ENCODE data around the gene CAB39.

The CAB39 gene

DNA sequence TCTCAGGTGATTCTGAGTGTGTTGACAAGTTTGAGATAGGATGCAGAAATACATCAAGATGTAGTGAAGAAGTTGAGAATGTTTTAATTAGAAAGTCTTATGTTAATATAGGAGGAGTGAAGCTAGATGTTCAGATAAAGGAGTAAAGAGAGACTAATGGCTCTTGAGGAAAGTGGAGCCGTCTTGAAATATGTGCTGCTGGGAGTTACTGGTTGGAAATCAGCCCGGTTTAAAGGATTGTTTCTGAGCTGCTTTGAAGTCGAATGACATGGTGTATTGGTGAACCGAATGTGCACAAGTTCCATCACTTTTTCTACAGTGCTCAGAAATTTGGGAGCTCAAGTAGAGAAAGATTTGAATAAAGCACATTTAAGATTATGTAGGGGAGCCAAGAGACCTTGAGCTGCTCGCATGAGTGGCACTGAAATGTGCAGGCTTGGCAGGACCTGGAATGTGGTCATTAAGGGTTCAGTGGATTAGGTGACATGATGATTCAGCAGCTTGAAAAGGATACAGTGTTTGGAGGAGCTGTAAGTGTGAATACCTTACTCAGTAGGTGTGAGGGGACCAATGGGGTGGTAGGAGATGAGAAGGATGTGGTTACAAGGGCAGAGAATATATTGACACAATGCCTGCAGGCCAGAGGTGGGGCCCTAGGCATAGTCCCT, 68.6 kb downstream of the CAB39 start:
- TF ChIP-seq, protein P1, sequence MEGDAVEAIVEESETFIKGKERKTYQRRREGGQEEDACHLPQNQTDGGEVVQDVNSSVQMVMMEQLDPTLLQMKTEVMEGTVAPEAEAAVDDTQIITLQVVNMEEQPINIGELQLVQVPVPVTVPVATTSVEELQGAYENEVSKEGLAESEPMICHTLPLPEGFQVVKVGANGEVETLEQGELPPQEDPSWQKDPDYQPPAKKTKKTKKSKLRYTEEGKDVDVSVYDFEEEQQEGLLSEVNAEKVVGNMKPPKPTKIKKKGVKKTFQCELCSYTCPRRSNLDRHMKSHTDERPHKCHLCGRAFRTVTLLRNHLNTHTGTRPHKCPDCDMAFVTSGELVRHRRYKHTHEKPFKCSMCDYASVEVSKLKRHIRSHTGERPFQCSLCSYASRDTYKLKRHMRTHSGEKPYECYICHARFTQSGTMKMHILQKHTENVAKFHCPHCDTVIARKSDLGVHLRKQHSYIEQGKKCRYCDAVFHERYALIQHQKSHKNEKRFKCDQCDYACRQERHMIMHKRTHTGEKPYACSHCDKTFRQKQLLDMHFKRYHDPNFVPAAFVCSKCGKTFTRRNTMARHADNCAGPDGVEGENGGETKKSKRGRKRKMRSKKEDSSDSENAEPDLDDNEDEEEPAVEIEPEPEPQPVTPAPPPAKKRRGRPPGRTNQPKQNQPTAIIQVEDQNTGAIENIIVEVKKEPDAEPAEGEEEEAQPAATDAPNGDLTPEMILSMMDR (IDR thresholded peaks at IDR 0.05; ENCODE audit: control insufficient read depth, insufficient read depth, low read depth, low read length, missing control alignments), result no peak
- no peak overlapping the region for H3K4me3 ChIP-seq (ENCODE audit: control insufficient read depth, low read depth, low read length)
- DNase-seq (ENCODE audit: low read depth), result no peak

GRCh38 chr2:230783101-230783500, 70.5 kb downstream of the CAB39 start:
- no peak overlapping the region for H3K4me3 ChIP-seq (ENCODE audit: control insufficient read depth, low read depth, low read length)
- TF ChIP-seq, protein P1 (IDR thresholded peaks at IDR 0.05; ENCODE audit: control insufficient read depth, insufficient read depth, low read depth, low read length, missing control alignments), result no peak
- peak; percentile 37 for DNase-seq (ENCODE audit: low read depth)

- no peak for DNase-seq (ENCODE audit: low read depth)
- TF ChIP-seq, protein P1 (IDR thresholded peaks at IDR 0.05; ENCODE audit: control insufficient read depth, insufficient read depth, low read depth, low read length, missing control alignments), result no peak
- H3K4me3 ChIP-seq (ENCODE audit: control insufficient read depth, low read depth, low read length), result no peak overlapping the region
Observed at GRCh38 chr2:230784795-230785194, 72.2 kb downstream of the CAB39 start.

- DNase-seq (ENCODE audit: low read depth), result no peak
- TF ChIP-seq, protein P1 (IDR thresholded peaks at IDR 0.05; ENCODE audit: control insufficient read depth, insufficient read depth, low read depth, low read length, missing control alignments), result no peak
- H3K4me3 ChIP-seq (ENCODE audit: control insufficient read depth, low read depth, low read length), result no peak overlapping the region
Observed at GRCh38 chr2:230785346-230785745, 72.7 kb downstream of the CAB39 start.

GRCh38 chr2:230787101-230787500, 74.5 kb downstream of the CAB39 start:
- TF ChIP-seq, protein P1 (IDR thresholded peaks at IDR 0.05; ENCODE audit: control insufficient read depth, insufficient read depth, low read depth, low read length, missing control alignments), result no peak
- DNase-seq (ENCODE audit: low read depth), result no peak
- H3K4me3 ChIP-seq (ENCODE audit: control insufficient read depth, low read depth, low read length), result no peak overlapping the region

DNA sequence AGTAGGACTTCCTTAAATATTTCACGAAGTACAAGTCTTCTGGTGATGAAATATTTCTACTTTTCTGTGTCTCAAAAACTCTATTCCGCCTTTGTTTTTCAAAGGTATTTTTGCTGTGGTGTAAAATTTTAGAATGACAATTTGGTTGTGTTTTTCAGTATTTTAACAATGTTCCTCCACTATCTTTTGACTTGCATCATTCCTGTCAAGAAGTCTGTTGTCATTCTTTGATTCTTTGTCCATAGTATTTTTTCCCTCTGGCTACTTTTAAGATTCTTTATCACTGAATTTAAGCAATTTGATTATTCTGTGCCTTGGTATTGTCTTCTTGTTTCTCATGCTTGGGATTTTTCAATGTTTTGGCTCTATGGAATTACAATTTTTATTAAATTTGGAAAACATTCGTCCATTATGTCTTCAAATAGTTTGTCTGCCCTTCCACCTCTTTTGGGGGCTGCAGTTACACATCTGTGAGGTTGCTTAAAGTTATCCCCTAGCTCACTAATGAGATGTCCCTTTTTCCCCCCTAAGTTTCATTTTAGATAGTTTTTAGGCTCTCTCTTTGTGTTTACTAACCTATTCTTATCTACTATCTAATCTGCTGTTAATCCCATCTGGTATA, 76.0 kb downstream of the CAB39 start:
- TF ChIP-seq, protein P1 (IDR thresholded peaks at IDR 0.05; ENCODE audit: control insufficient read depth, insufficient read depth, low read depth, low read length, missing control alignments), result no peak
- DNase-seq (ENCODE audit: low read depth), result no peak
- no peak overlapping the region for H3K4me3 ChIP-seq (ENCODE audit: control insufficient read depth, low read depth, low read length)
